Muscle of leg (tissue), 11 donors: ENCODE measurements around the gene NRXN3. TPM values are rescaled to one million over a fixed set of nuclear protein-coding genes. Genes with fewer than 3 reads are reported as not detected.

ENCODE experiments used
- DNase-seq: peaks from one replicate; pipeline ENCODE4 v3.0.0; 2013
- H3K27ac ChIP-seq: one replicate; pipeline ENCODE4 v1.5.1; 2013; ENCODE audit warnings: mild to moderate bottlenecking, low read length, control low read depth
- H3K27me3 ChIP-seq: one replicate; pipeline ENCODE4 v1.6.1; 2013; ENCODE audit warnings: low read length; ENCODE audit not compliant: control insufficient read depth, insufficient read depth
- H3K36me3 ChIP-seq: one replicate; pipeline ENCODE4 v1.6.1; 2013; ENCODE audit warnings: low read length; ENCODE audit not compliant: control insufficient read depth, insufficient read depth
- H3K4me1 ChIP-seq: one replicate; pipeline ENCODE4 v1.6.1; 2013; ENCODE audit warnings: low read length; ENCODE audit not compliant: control insufficient read depth, insufficient read depth
- H3K4me3 ChIP-seq: one replicate; pipeline ENCODE4 v1.5.1; 2013; ENCODE audit warnings: low read length, control low read depth
- H3K9me3 ChIP-seq: replicated peaks from 2 replicates; pipeline ENCODE4 v1.6.1; 2013; ENCODE audit warnings: low read depth, low read length; ENCODE audit not compliant: control insufficient read depth
- WGBS: methylation state at CpG from one replicate; pipeline ENCODE4 v1.1.5; 2013; ENCODE audit warnings: missing lambda C conversion rate; ENCODE audit not compliant: insufficient coverage; 5-methylcytosine and 5-hydroxymethylcytosine counted together
- polyA plus RNA-seq, 8 donors: library from polyadenylated mRNA; unstranded; fragments of 120-200 nt; gene quantifications; one replicate each; pipeline versions ENCODE4 v1.2.1 to v1.2.3, GENCODE V29; 2013; ENCODE audit warnings: inconsistent platforms in 1 of 8, low replicate concordance in 1 of 8; ENCODE audit not compliant: insufficient read length in 8 of 8, insufficient read depth in 1 of 8
- total RNA-seq: library from RNA; stranded (reverse); fragments of 120-200 nt; gene quantifications from one replicate; pipeline ENCODE4 v1.2.4, GENCODE V29; 2013

NRXN3 gene
- total and polyA plus RNA-seq, 9 donors = 0.49 to 1.9 (median 0.69) TPM

DNA sequence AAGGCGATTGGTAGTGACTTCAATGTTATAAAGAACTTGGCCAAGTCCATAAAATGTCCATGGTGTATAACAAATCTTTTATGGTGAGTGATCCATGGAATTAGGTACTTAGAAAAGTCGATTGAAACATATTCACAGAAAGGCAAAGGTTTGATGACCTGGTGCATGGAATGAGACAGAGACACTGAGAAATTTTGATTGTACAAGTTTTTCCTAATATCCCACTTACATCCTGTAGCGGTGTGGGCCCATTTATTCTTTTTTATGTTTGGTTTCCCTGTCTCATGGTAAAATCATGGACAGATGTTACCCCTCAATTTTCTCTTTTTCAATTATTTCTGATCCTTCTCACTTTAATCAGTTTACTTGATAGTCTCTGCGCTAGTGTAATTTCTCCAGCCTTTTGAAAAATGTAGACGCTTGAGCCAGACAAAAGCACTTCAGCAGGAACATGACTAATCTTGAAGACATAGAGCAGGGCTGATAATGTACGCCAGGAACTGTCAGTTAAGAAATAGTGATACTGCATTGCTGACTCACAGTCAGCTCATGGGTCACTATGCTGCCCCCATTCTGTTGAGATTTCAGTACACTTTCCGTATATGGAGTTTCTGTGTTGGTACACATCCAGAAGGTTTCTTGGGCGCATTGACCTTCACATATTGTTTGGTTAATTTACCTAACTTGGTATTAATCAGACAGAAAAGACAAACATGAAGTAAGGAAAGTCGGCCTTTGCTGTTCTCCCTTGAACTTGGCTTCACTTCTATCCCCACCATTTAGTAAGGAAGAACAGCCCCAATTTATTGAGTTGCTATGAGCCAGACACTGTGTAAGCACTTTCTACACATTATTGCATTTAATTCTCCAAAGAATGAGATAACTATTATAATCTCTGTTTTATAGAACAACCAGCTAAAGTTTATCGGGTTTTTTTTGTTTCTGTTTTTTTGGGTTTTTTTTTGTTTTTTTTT lies 1199.5 kb downstream of the NRXN3 start:
- DNase-seq = no peak
- Histone ChIP-seq H3K27ac (no peak overlapping the region), H3K36me3 (no peaks in the 10 kb centered on the region), H3K27me3 (no peaks in the 10 kb centered on the region), H3K4me1 (no peaks in the 10 kb centered on the region), H3K4me3 (no peak overlapping the region), H3K9me3 (no peaks in the 10 kb centered on the region)
- WGBS = 78% methylated on average over 3 of the region's 10 CpGs

DNA sequence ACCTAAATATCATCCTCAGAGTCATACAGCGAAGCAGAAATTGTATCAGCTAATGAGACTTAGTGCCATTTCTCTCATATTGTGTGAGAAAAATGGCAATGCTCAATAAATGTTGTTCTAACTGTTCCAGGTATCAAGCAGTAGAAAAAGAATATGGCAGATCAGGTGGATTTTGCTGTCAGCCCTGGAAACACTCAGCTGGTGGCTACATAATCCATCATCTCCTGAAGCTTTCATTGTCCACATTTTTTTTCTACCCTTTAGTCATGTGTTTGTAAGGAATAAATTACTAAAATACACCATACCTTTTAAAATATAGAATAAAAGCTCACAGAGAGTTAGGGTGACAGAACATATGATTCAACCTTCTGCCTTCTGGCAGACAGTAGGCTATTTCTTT lies 1200.8 kb downstream of the NRXN3 start:
- H3K27ac ChIP-seq = no peak overlapping the region
- H3K9me3 ChIP-seq = no peaks in the 10 kb centered on the region
- no peaks in the 10 kb centered on the region for H3K4me1 ChIP-seq
- WGBS = no CpG with 5 or more reads among the region's 1 CpG
- H3K36me3 ChIP-seq = no peaks in the 10 kb centered on the region
- DNase-seq = no peak
- no peaks in the 10 kb centered on the region for H3K27me3 ChIP-seq
- no peak overlapping the region for H3K4me3 ChIP-seq

DNA sequence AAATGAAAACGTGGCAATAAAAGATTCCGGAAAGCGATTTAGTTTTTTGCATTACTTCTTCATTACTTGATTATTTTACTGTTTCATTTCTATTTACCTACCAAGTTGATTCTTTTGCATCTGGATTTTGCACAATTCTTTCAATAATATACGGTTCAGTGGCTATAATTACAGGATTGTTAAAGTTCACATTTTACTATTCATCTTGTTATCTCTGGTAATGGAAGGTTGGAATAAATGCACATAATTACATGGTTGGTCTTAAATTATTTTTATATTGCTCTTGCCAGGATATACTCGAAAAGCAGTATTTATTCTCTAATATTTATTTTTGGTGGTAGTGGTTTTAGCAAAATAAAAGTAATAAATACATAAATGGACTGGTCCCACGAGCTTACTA lies 1203.3 kb downstream of the NRXN3 start:
- Histone ChIP-seq H3K9me3 (no peaks in the 10 kb centered on the region), H3K4me1 (no peaks in the 10 kb centered on the region), H3K27ac (no peak overlapping the region), H3K27me3 (no peaks in the 10 kb centered on the region), H3K4me3 (no peak overlapping the region), H3K36me3 (no peaks in the 10 kb centered on the region)
- no peak for DNase-seq
- WGBS = no CpG with 5 or more reads among the region's 6 CpGs

DNA sequence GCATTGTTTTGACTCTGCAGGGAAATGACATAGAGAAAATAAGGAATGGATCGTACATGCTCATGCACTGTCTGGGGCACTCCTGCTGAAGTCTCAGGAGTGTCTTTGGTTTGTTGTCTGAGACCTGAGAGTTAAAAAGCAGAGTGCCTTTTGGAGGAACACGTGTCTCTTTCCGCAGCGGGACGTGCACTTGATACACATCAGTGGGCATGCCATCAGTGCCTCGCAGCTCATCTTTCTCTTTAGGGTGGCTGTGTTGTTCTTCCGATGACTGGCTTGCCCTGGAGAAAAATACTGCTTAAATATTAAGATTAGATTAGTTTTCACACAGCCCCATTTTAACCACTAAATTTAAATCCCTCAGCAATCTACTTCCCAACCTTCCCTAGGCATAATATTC lies 1205.2 kb downstream of the NRXN3 start:
- H3K27ac ChIP-seq = no peak overlapping the region
- H3K36me3 ChIP-seq = no peaks in the 10 kb centered on the region
- 43% methylated on average over 2 of the region's 7 CpGs for WGBS
- no peaks in the 10 kb centered on the region for H3K9me3 ChIP-seq
- no peak overlapping the region for H3K4me3 ChIP-seq
- H3K27me3 ChIP-seq = no peaks in the 10 kb centered on the region
- H3K4me1 ChIP-seq = no peaks in the 10 kb centered on the region
- no peak for DNase-seq

DNA sequence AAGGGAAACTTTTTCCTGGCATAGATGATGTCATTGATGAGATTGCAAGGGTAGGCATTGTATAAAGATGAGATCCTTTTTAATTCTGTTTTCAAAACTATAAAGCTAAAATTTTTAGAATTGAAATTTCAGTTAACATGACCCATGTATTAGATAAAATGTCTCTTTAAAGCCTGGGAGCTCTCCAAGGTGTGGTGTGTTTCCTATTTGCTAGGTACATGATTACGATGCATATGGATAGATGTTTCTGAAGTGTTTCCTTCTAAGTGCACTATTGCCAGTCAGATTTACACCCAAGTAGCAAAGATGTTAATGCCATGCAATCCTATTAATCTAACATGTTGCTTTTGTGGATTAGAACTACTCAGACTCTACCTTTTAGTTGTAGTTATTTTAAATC lies 1206.4 kb downstream of the NRXN3 start:
- H3K4me1 ChIP-seq = no peaks in the 10 kb centered on the region
- H3K9me3 ChIP-seq = no peaks in the 10 kb centered on the region
- no peaks in the 10 kb centered on the region for H3K27me3 ChIP-seq
- H3K27ac ChIP-seq = no peak overlapping the region
- no peaks in the 10 kb centered on the region for H3K36me3 ChIP-seq
- WGBS = no CpG with 5 or more reads among the region's 1 CpG
- H3K4me3 ChIP-seq = no peak overlapping the region
- DNase-seq = no peak

DNA sequence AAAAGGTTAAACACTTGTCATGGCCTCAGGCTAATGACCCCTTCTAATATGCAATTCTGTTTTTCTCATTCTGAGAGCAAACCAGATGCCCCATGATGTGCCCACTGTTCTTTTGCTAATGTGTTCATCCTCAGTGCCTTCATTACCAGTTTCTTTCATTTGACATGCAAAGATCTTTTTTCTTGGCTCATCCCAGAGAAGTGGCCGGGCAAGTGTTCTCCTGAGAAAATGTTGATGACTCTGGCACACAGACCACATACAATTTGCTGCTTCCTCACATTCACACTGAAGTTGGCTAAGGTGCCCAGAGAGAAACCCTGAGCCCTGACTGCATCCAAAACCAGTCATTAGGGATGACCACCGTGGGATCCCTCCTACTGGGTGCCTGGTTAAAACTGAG lies 1207.8 kb downstream of the NRXN3 start:
- H3K27ac ChIP-seq = no peak overlapping the region
- H3K4me1 ChIP-seq = no peaks in the 10 kb centered on the region
- no peaks in the 10 kb centered on the region for H3K27me3 ChIP-seq
- no peaks in the 10 kb centered on the region for H3K36me3 ChIP-seq
- DNase-seq = no peak
- WGBS = 31% methylated on average over 2 of the region's 2 CpGs
- H3K9me3 ChIP-seq = no peaks in the 10 kb centered on the region
- no peak overlapping the region for H3K4me3 ChIP-seq

DNA sequence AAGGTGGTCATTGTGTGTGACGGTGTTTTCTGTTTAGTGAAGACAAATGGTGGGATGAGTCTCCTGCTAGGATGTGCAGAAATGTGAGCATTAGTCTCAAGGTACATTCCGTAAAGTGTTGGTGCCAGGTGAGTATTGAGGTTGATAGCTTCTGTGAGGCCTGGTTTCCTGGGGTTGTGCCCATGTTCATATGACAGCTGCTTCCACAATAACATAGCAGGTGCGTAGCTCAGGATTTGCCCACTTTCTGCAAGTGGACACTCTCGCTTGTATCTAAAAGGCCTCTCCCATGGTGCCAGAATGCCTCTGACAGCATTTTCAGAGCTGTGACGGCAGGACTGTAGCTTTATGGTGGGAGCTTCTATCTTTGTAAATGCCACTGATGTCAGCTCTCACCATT lies 1209.1 kb downstream of the NRXN3 start:
- no peak overlapping the region for H3K27ac ChIP-seq
- WGBS = 82% methylated on average over 2 of the region's 5 CpGs
- no peaks in the 10 kb centered on the region for H3K9me3 ChIP-seq
- H3K4me3 ChIP-seq = no peak overlapping the region
- no peaks in the 10 kb centered on the region for H3K4me1 ChIP-seq
- no peaks in the 10 kb centered on the region for H3K27me3 ChIP-seq
- no peak for DNase-seq
- no peaks in the 10 kb centered on the region for H3K36me3 ChIP-seq

DNA sequence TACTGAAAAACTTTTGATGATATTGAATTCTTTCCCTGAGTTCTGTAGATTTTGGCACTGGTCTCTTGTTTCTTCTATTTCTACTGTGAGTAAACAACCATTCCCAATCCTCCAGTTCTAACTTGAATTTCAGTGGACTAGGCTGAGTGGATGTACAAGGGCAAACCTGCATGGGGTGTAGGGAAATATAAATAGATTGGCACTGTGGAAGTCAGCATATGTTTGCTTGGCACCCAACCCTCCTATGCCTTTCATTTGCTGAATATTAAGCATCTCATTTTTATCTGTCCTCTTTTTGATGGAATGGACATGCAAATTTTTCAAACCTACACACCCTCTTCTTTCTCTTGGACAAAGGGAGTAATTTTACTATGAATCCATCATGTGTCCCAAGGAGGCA lies 1212.9 kb downstream of the NRXN3 start:
- no peaks in the 10 kb centered on the region for H3K9me3 ChIP-seq
- H3K27me3 ChIP-seq = no peaks in the 10 kb centered on the region
- no peaks in the 10 kb centered on the region for H3K36me3 ChIP-seq
- H3K4me1 ChIP-seq = no peaks in the 10 kb centered on the region
- DNase-seq = no peak
- H3K27ac ChIP-seq = no peak overlapping the region
- H3K4me3 ChIP-seq = no peak overlapping the region

DNA sequence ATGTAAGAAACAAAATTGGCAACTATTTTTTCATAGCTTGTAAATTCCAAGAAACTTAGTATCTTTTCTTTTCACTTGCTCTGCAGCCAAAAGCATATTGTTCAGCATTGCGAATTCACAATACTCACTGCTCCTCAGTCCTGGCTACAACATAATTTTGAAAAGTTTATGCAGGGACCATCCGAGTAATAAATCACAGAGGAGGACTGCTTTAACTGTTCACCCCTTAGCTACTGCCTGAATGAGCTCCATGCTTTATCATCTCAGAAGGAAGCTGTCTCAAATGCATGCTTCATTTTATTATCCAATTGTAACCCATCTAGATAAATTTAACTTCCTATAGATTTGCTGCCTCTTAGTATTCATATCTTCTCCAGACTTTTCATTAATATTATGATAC lies 1213.3 kb downstream of the NRXN3 start:
- H3K9me3 ChIP-seq = no peaks in the 10 kb centered on the region
- DNase-seq = peak; percentile 36
- H3K27ac ChIP-seq = no peak overlapping the region
- 52% methylated on average over 2 of the region's 2 CpGs for WGBS
- no peaks in the 10 kb centered on the region for H3K4me1 ChIP-seq
- H3K4me3 ChIP-seq = no peak overlapping the region
- H3K36me3 ChIP-seq = no peaks in the 10 kb centered on the region
- H3K27me3 ChIP-seq = no peaks in the 10 kb centered on the region

DNA sequence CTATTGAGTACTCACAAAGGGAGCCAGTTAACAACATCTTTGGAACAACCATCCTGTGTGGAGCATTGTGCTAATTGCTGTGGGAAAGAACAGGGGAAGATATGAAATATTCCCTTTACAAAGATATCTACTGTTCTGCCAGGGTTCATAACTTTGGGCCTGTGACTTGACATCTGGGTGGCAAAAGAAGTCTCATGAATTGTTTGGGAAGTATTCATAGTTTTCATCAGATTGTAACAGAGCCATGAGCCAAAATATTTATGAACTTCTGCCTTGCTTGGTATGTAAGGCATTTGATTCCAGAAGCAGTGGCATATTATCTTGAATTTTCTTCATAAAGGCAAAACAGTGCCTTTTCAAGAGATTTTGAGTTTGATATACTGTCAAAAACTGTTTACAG lies 1224.9 kb downstream of the NRXN3 start:
- peak; percentile 3 for DNase-seq
- H3K4me3 ChIP-seq = no peak overlapping the region
- no peaks in the 10 kb centered on the region for H3K4me1 ChIP-seq
- no peaks in the 10 kb centered on the region for H3K27me3 ChIP-seq
- no peaks in the 10 kb centered on the region for H3K36me3 ChIP-seq
- no peaks in the 10 kb centered on the region for H3K9me3 ChIP-seq
- no peak overlapping the region for H3K27ac ChIP-seq
